ENCODE results near the gene LCE1A.

Gene LCE1A, protein sequence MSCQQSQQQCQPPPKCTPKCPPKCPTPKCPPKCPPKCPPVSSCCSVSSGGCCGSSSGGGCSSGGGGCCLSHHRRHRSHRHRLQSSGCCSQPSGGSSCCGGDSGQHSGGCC

DNA sequence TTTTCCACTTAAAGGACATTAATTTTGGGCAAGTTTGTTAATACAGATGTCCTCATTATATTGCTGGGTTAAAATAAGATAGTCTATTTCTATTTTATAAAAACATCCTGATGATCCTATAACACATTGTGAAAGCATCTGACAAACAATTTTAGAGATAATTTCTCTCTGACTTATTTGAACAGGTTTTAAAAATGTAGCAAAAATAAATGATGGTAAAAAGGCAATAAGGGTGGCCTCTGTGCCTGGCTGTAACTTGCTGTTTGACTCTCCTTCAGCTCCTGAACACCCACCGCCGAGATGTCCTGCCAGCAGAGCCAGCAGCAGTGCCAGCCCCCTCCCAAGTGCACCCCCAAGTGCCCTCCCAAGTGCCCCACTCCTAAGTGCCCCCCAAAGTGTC, at the start of gene LCE1A:
TSS of gene LCE1A (plus strand) at position 301 of the 400 bp plus-strand sequence. CDS start at position 301, 0 bp downstream.
- H3K4me3 ChIP-seq (ENCODE audit: control insufficient read depth, low read depth, low read length) = no peak within 1 kb of the TSS
- no peak for DNase-seq (ENCODE audit: low read depth)
- TF ChIP-seq, protein P1, sequence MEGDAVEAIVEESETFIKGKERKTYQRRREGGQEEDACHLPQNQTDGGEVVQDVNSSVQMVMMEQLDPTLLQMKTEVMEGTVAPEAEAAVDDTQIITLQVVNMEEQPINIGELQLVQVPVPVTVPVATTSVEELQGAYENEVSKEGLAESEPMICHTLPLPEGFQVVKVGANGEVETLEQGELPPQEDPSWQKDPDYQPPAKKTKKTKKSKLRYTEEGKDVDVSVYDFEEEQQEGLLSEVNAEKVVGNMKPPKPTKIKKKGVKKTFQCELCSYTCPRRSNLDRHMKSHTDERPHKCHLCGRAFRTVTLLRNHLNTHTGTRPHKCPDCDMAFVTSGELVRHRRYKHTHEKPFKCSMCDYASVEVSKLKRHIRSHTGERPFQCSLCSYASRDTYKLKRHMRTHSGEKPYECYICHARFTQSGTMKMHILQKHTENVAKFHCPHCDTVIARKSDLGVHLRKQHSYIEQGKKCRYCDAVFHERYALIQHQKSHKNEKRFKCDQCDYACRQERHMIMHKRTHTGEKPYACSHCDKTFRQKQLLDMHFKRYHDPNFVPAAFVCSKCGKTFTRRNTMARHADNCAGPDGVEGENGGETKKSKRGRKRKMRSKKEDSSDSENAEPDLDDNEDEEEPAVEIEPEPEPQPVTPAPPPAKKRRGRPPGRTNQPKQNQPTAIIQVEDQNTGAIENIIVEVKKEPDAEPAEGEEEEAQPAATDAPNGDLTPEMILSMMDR (IDR thresholded peaks at IDR 0.05; ENCODE audit: control insufficient read depth, insufficient read depth, low read depth, low read length, missing control alignments) = no peak

DNA sequence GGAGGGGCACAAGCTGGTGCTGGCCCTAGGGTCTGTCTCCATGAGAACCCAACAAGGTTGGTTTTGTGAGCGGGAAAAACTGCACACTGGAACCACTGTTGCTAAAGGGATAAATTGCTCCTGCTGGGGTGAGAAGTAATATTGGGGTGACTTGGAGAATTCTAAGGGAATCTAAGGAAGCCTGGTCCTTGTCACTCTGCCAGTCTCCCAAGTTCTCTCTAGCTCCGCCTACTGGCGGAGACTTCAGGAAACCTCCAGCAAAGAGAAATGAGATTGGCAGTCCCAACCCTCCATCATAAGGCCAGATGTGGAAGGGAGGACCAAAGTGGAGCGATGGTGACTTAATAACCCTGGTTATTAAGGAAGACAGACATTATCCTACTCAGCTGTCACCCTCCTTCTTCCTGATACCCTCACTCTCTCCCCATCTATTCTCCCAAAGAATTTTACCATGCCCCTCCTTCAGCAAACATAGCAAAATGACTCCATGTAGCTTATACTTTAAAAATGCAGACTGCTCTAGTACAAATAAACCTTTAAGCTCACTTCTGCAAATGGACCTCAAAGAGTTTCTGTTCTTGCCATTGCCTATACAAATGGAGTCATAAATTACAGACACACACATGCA, 49.6 kb upstream of the LCE1A start:
- TF ChIP-seq, protein P1 (IDR thresholded peaks at IDR 0.05; ENCODE audit: control insufficient read depth, insufficient read depth, low read depth, low read length, missing control alignments) = no peak
- H3K4me3 ChIP-seq (ENCODE audit: control insufficient read depth, low read depth, low read length) = no peak overlapping the region
- DNase-seq (ENCODE audit: low read depth) = no peak

DNA sequence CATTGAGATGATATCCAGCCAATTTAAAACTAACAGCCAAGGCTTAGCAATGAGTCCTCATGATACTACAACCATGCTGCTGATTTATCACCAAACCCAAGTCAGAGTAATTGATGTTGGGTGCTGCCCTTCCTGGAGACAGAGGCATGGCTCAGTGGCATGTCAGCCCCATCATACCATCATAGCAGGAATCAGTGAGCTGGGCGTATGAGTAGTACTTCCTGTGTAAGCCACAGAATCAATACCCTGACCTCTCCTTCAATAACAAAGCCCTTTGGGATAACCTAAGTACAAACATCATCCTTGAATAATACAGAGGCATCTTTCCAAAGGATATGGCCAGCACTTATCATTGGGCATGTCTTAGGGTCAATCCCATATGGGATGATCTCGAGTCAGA, 44.2 kb upstream of the LCE1A start:
- no peak overlapping the region for H3K4me3 ChIP-seq (ENCODE audit: control insufficient read depth, low read depth, low read length)
- DNase-seq (ENCODE audit: low read depth) = no peak
- TF ChIP-seq, protein P1 (IDR thresholded peaks at IDR 0.05; ENCODE audit: control insufficient read depth, insufficient read depth, low read depth, low read length, missing control alignments) = no peak

DNA sequence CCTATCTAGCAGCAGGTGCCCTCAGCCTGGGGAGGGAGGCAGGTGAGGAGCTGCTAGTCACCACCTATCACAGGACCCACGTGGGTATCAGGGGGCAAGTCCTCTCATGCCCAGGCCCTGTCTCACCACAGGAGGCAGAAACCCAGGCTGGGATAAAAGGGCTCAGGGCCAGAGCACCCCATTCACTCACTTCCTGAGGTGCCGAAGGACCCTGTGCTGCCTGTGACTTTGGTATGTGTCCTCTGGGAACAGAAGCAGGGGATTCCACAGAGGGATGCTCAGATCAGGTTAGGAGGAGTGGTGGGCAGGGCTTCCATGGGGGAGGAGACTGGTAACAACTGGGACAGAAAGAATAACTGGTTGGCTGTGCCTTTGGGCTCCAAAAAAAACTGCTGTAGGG, 41.2 kb upstream of the LCE1A start, which contains the start of gene LCE1E:
TSS of gene LCE1E (plus strand) at position 181 of the 400 bp plus-strand sequence. CDS start 1,043 bp downstream, outside the sequence.
- DNase-seq (ENCODE audit: low read depth) = no peak
- TF ChIP-seq, protein P1 (IDR thresholded peaks at IDR 0.05; ENCODE audit: control insufficient read depth, insufficient read depth, low read depth, low read length, missing control alignments) = no peak
- H3K4me3 ChIP-seq (ENCODE audit: control insufficient read depth, low read depth, low read length) = no peak within 1 kb of the TSS

DNA sequence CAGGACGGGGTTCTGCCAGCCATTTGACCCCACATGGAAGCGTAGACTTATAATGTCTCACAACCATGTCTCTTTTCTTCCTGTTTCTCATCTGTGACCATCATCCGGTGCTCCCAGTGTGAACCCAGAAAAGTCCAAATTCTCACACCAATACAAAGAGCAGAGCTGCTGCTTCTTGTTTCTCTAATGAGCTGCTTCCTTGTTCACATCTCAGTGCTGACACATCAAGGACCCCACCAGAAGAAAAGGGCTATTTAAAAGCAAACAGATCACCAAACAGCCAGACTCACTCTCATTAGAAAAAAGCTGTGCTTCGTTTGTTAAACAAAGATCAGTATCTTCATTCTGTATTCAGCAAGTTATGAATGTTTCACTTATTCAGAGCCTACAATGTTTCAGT, 31.6 kb upstream of the LCE1A start:
- TF ChIP-seq, protein P1 (IDR thresholded peaks at IDR 0.05; ENCODE audit: control insufficient read depth, insufficient read depth, low read depth, low read length, missing control alignments) = no peak
- DNase-seq (ENCODE audit: low read depth) = no peak
- no peak overlapping the region for H3K4me3 ChIP-seq (ENCODE audit: control insufficient read depth, low read depth, low read length)

DNA sequence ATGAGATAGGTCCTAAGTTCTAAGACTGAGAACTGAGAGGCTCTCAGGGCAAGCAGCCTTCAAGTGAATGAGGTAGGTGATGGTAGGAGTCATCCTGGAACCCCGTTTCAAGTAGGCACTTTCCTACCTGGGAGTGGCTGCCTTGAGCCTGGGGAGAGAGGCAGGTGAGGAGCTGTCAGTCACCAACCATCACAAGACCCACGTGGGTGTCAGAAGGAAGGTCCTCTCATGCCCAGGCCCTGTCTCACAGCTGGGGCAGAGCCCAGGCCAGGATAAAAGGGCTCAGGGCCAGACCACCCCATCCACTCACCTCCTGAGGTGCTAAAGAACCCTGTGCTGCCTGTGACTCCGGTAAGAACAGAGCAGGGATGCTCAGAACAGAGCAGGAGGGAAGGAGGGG, 30.9 kb upstream of the LCE1A start, which contains the start of gene LCE1D:
TSS of gene LCE1D (plus strand) at position 301 of the 400 bp plus-strand sequence. CDS start 1,074 bp downstream, outside the sequence.
- DNase-seq (ENCODE audit: low read depth) = no peak
- TF ChIP-seq, protein P1 (IDR thresholded peaks at IDR 0.05; ENCODE audit: control insufficient read depth, insufficient read depth, low read depth, low read length, missing control alignments) = no peak
- no peak within 1 kb of the TSS for H3K4me3 ChIP-seq (ENCODE audit: control insufficient read depth, low read depth, low read length)

Data from AG09309 (cell line).